Parathyroid adenoma (tissue), 2 donors: ENCODE data around the gene LCN15.

Source experiments
- H2AFZ ChIP-seq: fragments of 300-600 bp; sonication (generic); one replicate; pipeline ENCODE4 v1.7.0; 2017; ENCODE audit warnings: antibody characterized with exemption, mild to moderate bottlenecking
- H3K27ac ChIP-seq: fragments of 300-600 bp; sonication (generic); one replicate; pipeline ENCODE4 v1.7.0; 2017
- H3K27me3 ChIP-seq: fragments of 300-600 bp; sonication (generic); one replicate; pipeline ENCODE4 v1.7.0; 2017; ENCODE audit warnings: low read length; ENCODE audit not compliant: control insufficient read depth, insufficient read depth
- H3K36me3 ChIP-seq: fragments of 300-600 bp; sonication (generic); one replicate; pipeline ENCODE4 v1.7.0; 2017; ENCODE audit warnings: low read length; ENCODE audit not compliant: control insufficient read depth, insufficient read depth
- H3K4me1 ChIP-seq: fragments of 300-600 bp; sonication (generic); one replicate; pipeline ENCODE4 v1.7.0; 2017; ENCODE audit warnings: control low read depth
- H3K4me2 ChIP-seq: fragments of 300-600 bp; sonication (generic); one replicate; pipeline ENCODE4 v1.7.0; 2017; ENCODE audit warnings: low read length
- H3K4me3 ChIP-seq: fragments of 300-600 bp; sonication (generic); one replicate; pipeline ENCODE4 v1.7.0; 2017; ENCODE audit warnings: low read depth, low read length
- H3K79me2 ChIP-seq: fragments of 300-600 bp; sonication (generic); one replicate; pipeline ENCODE4 v1.7.0; 2017; ENCODE audit warnings: control low read depth
- H3K9ac ChIP-seq: fragments of 300-600 bp; sonication (generic); one replicate; pipeline ENCODE4 v1.7.0; 2017; ENCODE audit warnings: mild to moderate bottlenecking
- H3K9me3 ChIP-seq: fragments of 300-600 bp; sonication (generic); one replicate; pipeline ENCODE4 v1.7.0; 2017; ENCODE audit warnings: low read length; ENCODE audit not compliant: control insufficient read depth
- CTCF ChIP-seq: fragments of 300-600 bp; sonication (generic); IDR thresholded peaks from one replicate; pipeline ENCODE4 v1.7.0; 2017; ENCODE audit warnings: antibody characterized with exemption, mild to moderate bottlenecking
- donor health status: primary hyperparathyroidism.

LCN15 gene

GRCh38 chr9:136751244-136751643 lies 13.1 kb downstream of the LCN15 start:
- no peak overlapping the region for H3K27ac ChIP-seq
- H3K27me3 ChIP-seq, result no peaks in the 10 kb centered on the region
- H3K4me1 ChIP-seq, result no peaks in the 10 kb centered on the region
- no peak overlapping the region for H2AFZ ChIP-seq
- no peaks in the 10 kb centered on the region for H3K79me2 ChIP-seq
- no peaks in the 10 kb centered on the region for H3K9me3 ChIP-seq
- H3K4me2 ChIP-seq, result no peak overlapping the region
- no peak overlapping the region for H3K9ac ChIP-seq
- no peaks in the 10 kb centered on the region for H3K36me3 ChIP-seq
- no peak overlapping the region for H3K4me3 ChIP-seq
- TF ChIP-seq CTCF, result no peak

GRCh38 chr9:136750526-136750925 lies 13.8 kb downstream of the LCN15 start:
- no peaks in the 10 kb centered on the region for H3K9me3 ChIP-seq
- H3K9ac ChIP-seq, result no peak overlapping the region
- TF ChIP-seq CTCF, result no peak

GRCh38 chr9:136748666-136749611 lies 15.4 kb downstream of the LCN15 start:
- no peaks in the 10 kb centered on the region for H3K4me1 ChIP-seq
- no peak overlapping the region for H3K27ac ChIP-seq
- no peaks in the 10 kb centered on the region for H3K79me2 ChIP-seq
- no peak overlapping the region for H3K4me2 ChIP-seq
- H3K36me3 ChIP-seq, result no peaks in the 10 kb centered on the region
- TF ChIP-seq CTCF, result no peak
- H3K27me3 ChIP-seq, result no peaks in the 10 kb centered on the region
- H3K9ac ChIP-seq, result no peak overlapping the region
- H3K4me3 ChIP-seq, result no peak overlapping the region
- no peaks in the 10 kb centered on the region for H3K9me3 ChIP-seq
- no peak overlapping the region for H2AFZ ChIP-seq

More at GRCh38 chr9:136750526-136750925, 13.8 kb downstream of the LCN15 start:
- H2AFZ ChIP-seq, result no peak overlapping the region
- H3K79me2 ChIP-seq, result no peaks in the 10 kb centered on the region
- H3K4me1 ChIP-seq, result no peaks in the 10 kb centered on the region
- no peak overlapping the region for H3K4me2 ChIP-seq
- no peaks in the 10 kb centered on the region for H3K27me3 ChIP-seq
- no peak overlapping the region for H3K27ac ChIP-seq
- no peaks in the 10 kb centered on the region for H3K36me3 ChIP-seq
- H3K4me3 ChIP-seq, result no peak overlapping the region

GRCh38 chr9:136748201-136748600 lies 16.1 kb downstream of the LCN15 start, which contains the start of gene LCN6:
LCN6 (minus strand) TSS chr9:136748525; CDS start chr9:136748483, 42 bp downstream.
- Histone ChIP-seq H3K4me3 (no peak within 1 kb of the TSS), H3K4me2 (no peak within 1 kb of the TSS), H3K9ac (no peak within 1 kb of the TSS), H3K9me3 (no peaks in the 10 kb centered on the region), H3K79me2 (no peaks in the 10 kb centered on the region), H3K27me3 (no peaks in the 10 kb centered on the region), H3K36me3 (no peaks in the 10 kb centered on the region), H2AFZ (no peak within 1 kb of the TSS), H3K4me1 (no peaks in the 10 kb centered on the region), H3K27ac (no peak within 1 kb of the TSS)
- no peak for TF ChIP-seq CTCF
